Measurements from ENCODE around the gene CTDP1.

Gene CTDP1

DNA sequence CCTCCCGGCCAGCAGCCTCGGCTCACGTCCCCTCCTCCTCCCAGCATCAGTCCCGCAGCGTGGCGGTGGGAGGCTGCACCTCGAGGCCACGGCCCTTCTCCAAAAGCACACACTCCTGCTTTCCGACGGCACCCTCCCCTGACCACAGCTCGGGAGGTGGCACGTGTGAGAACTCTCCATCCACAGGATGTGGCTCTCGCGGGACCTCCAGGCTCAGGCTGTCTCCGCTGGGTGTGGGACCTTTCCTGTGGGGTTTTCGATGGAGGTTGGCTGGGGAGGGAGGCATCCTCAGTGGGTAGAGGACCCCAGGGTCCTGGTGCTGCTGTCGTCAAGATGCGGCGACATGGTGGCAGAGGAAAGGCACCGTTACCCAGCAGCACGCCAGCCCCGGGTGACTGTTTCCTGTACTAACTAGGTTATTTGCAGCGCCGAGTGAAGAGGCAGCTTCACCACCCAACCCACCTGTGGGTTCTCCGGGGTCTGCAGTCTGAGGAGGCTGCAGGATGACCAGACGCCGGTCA, 75.3 kb downstream of the CTDP1 start:
- Mint-ChIP-seq H3K27me3 (ENCODE audit: low read depth) (no peaks in the 10 kb centered on the region), H3K4me3 (no peak overlapping the region), H3K27ac (no peak overlapping the region), H3K9me3 (peaks cover 18% of the 10 kb centered on the region), H3K4me1 (peaks cover 6% of the 10 kb centered on the region), H3K36me3 (ENCODE audit: low read depth) (peaks cover 32% of the 10 kb centered on the region)
- TF ChIP-seq, protein P1, sequence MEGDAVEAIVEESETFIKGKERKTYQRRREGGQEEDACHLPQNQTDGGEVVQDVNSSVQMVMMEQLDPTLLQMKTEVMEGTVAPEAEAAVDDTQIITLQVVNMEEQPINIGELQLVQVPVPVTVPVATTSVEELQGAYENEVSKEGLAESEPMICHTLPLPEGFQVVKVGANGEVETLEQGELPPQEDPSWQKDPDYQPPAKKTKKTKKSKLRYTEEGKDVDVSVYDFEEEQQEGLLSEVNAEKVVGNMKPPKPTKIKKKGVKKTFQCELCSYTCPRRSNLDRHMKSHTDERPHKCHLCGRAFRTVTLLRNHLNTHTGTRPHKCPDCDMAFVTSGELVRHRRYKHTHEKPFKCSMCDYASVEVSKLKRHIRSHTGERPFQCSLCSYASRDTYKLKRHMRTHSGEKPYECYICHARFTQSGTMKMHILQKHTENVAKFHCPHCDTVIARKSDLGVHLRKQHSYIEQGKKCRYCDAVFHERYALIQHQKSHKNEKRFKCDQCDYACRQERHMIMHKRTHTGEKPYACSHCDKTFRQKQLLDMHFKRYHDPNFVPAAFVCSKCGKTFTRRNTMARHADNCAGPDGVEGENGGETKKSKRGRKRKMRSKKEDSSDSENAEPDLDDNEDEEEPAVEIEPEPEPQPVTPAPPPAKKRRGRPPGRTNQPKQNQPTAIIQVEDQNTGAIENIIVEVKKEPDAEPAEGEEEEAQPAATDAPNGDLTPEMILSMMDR (IDR thresholded peaks at IDR 0.05; ENCODE audit: unreplicated experiment in 3 of 3) = no peak

DNA sequence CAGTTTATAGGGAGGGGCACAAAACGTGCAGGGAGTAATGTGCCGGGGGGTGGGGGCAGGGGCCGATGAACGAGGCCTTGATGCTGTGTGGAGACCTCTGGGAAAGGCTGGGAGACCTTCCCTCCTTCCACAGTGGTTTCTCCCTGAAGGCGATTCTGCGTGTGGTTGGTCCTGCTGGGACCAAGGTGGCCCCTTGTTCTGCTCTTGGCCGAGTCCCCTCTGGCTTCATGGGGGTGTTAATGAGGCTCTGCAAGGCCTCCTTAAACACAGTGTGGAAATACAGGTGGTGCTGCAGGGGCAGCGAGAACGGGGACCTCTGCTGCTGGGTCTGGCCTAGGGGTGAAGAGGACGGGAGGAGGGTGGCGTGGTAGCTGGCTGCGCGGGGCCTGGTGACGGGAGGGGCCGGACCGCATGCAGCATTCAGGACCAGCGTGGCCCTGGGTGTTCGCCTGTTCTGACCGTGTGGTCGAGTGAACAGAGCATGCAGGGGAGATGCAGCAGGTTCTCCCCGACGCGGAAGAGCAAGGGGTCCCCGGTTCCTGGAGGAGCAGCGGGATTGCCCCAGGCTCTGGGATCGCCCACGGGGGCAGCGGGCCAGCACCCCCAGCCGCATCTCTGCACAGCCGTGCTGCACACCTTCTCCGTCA, 76.0 kb downstream of the CTDP1 start:
- Mint-ChIP-seq H3K36me3 (ENCODE audit: low read depth) (peaks cover 35% of the 10 kb centered on the region), H3K4me3 (no peak overlapping the region), H3K27me3 (ENCODE audit: low read depth) (no peaks in the 10 kb centered on the region), H3K4me1 (peaks cover 5% of the 10 kb centered on the region), H3K27ac (no peak overlapping the region), H3K9me3 (peaks cover 23% of the 10 kb centered on the region)
- TF ChIP-seq, protein P1 (IDR thresholded peaks at IDR 0.05; ENCODE audit: unreplicated experiment in 3 of 3) = no peak

DNA sequence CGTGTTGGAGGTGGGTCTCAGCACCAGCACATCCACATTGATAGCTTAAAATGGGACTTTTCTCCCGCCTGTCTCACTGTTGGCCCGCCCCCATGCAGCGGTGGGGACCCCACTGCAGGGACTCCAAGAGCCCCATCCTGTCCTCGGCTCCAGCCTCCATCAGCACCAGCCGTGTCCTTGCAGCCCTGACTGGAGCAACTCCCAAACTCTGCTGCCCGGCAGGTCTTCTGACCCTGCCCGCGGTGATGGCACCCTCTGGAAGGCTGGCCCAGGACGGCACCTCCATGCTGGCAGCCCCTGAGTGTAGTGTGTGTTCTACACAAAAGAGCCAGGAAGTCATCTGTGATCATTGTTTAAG, 76.5 kb downstream of the CTDP1 start:
- H3K36me3 Mint-ChIP-seq (ENCODE audit: low read depth) = peaks cover 35% of the 10 kb centered on the region
- H3K27me3 Mint-ChIP-seq (ENCODE audit: low read depth) = no peaks in the 10 kb centered on the region
- peaks cover 27% of the 10 kb centered on the region for H3K9me3 Mint-ChIP-seq
- peaks cover 5% of the 10 kb centered on the region for H3K4me1 Mint-ChIP-seq
- no peak overlapping the region for H3K4me3 Mint-ChIP-seq
- no peak overlapping the region for H3K27ac Mint-ChIP-seq
- TF ChIP-seq, protein P1 (IDR thresholded peaks at IDR 0.05; ENCODE audit: unreplicated experiment in 3 of 3) = no peak

DNA sequence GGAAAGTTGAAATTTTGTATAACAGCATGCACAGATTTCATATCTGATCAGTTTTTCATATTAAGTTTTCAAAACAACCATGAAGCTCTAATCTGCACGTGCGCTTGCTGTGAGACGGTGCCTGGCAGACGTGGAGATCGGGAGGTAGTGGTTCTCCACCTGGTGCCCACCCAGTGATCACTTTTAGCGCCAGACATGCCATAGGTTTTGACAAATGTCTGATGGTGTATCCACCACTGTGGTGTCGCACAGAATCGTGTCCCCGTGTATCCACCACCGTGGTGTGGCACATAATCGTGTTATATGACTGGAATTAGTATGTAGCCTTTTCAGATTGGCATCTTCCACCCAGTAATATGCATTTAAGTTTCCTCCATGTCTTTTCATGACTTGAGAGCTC, 77.2 kb downstream of the CTDP1 start:
- no peak overlapping the region for H3K27ac Mint-ChIP-seq
- TF ChIP-seq, protein P1 (IDR thresholded peaks at IDR 0.05; ENCODE audit: unreplicated experiment in 3 of 3) = no peak
- no peaks in the 10 kb centered on the region for H3K4me1 Mint-ChIP-seq
- no peak overlapping the region for H3K4me3 Mint-ChIP-seq
- H3K9me3 Mint-ChIP-seq = peaks cover 32% of the 10 kb centered on the region
- H3K36me3 Mint-ChIP-seq (ENCODE audit: low read depth) = peaks cover 31% of the 10 kb centered on the region
- no peaks in the 10 kb centered on the region for H3K27me3 Mint-ChIP-seq (ENCODE audit: low read depth)

DNA sequence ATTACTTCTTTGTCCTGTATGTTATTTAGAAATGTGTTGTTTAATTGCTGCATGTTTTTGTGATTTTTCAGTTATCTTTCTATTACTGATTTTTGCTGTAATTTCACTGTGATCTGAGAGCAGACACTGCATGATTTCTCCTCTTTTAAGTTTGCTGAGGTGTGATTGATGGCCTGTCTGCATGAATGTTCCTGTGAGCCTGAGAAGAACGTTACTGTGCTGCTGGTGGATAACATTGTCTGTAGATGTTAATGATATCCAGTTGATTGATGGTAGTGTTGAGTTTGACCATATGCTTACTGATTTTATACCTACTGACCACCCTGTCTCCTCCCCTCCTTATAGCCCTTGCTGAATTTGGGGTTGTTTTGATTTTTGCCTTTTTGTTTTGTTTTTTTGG, 80.7 kb downstream of the CTDP1 start:
- H3K36me3 Mint-ChIP-seq (ENCODE audit: low read depth) = peaks cover 28% of the 10 kb centered on the region
- peaks cover 4% of the 10 kb centered on the region for H3K27me3 Mint-ChIP-seq (ENCODE audit: low read depth)
- no peaks in the 10 kb centered on the region for H3K4me1 Mint-ChIP-seq
- H3K27ac Mint-ChIP-seq = no peak overlapping the region
- TF ChIP-seq, protein P1 (IDR thresholded peaks at IDR 0.05; ENCODE audit: unreplicated experiment in 3 of 3) = no peak
- H3K9me3 Mint-ChIP-seq = peaks cover 45% of the 10 kb centered on the region
- H3K4me3 Mint-ChIP-seq = no peak overlapping the region

DNA sequence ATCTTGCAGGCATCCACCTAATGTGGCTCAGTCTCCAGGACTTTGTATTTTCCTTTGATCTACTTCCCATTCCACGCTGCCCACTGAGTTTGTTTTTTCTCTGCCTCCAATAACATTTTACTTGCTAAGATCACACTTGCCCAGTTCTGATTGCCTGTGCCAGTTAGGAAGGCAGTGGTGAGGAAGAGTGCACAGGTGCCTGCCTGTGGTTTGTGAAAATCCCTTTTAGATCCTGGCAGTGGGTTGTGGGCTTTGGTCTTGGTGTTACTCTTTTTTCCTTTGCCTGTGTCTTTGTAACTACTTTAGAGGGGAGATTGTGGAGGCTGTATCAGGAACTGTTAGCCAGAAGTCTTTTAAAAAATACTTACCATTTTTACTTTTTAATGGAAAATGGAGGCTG, 81.3 kb downstream of the CTDP1 start:
- H3K36me3 Mint-ChIP-seq (ENCODE audit: low read depth) = peaks cover 26% of the 10 kb centered on the region
- H3K27ac Mint-ChIP-seq = no peak overlapping the region
- H3K9me3 Mint-ChIP-seq = peaks cover 49% of the 10 kb centered on the region
- H3K4me1 Mint-ChIP-seq = no peaks in the 10 kb centered on the region
- TF ChIP-seq, protein P1 (IDR thresholded peaks at IDR 0.05; ENCODE audit: unreplicated experiment in 3 of 3) = no peak
- H3K4me3 Mint-ChIP-seq = no peak overlapping the region
- peaks cover 4% of the 10 kb centered on the region for H3K27me3 Mint-ChIP-seq (ENCODE audit: low read depth)

Data from nephron (organoid).